CD4-positive, alpha-beta T cell treated with Interleukin-21 for 1 hour (primary cell): ENCODE data around the gene ADIPOR2.

Source experiments
- DNase-seq: peaks from one replicate; pipeline ENCODE4 v3.0.0-alpha.2; 2020

Gene ADIPOR2

DNA sequence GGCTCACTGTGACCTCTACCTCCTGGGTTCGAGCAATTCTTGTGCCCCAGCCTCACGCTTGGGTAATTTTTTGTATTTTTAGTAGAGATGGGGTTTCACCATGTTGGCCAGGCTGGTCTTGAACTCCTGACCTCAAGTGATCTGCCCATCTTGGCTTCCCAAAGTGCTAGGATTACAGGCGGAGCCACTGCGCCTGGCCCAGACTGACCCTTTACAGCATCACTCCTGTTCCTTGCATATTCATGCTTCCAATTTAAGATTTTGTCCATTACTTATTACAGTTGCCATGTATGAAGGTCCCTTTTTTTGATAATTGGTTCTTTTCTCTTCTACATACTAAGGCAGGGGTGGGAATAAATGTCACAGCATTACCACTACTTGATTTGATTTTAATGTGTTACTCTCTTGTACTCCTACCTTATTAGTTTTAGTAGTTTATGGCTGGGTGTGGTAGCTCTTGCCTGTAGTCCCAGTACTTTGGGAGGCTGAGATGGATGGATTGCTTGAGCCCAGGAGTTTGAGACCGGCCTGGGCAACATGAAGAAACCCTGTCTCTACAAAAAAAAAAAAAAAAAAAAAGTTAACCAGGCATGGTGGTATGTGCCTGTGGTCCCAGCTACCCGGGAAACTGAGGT, 46.9 kb downstream of the ADIPOR2 start:
- DNase-seq, result no peak

DNA sequence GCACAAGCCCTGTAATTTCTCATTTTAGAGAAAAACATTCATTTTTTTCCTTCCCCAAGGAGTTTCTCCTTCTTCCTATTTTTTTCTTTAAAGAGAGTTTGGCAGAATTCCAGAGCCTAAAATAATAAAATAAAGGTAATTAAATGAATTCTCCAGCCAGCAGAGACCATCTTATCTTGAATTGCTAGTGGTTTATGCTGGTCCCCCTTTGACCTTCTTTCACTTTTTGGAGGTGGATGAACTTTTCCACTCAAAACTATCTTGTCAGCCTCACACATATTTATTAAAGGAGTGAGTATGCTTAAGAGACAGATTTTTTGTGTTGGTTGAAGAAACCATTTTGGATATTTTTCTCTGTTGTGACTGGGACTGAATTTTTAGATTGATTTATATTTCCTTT, 47.6 kb downstream of the ADIPOR2 start:
- DNase-seq, result no peak

- no peak for DNase-seq
Observed at GRCh38 chr12:1739368-1739767, 48.5 kb downstream of the ADIPOR2 start.

- DNase-seq, result peak; percentile 8
Observed at GRCh38 chr12:1740161-1740948, 49.5 kb downstream of the ADIPOR2 start.

- DNase-seq, result no peak
Observed at GRCh38 chr12:1741154-1741949, 50.5 kb downstream of the ADIPOR2 start.

DNA sequence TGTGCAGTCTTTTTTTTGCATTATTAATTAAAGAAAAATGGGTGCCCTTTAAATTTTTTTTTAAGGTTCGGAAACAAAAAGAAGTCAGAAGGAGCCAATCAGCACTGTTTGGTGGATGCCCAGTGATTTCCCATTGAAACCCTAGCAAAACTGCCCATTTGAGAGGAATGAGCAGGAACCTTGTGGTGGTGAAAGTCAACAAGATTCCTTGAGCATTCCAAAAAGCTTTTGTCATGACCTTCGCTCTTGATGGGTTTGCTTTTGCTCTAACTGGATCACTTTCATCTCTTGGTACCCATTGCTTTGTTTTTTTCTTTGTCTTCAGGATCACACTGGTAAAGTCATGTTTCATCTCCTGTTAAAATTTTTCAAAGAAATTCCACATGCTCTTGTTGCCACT, 54.1 kb downstream of the ADIPOR2 start:
- DNase-seq, result no peak

- DNase-seq, result no peak
Observed at GRCh38 chr12:1747609-1748008, 56.7 kb downstream of the ADIPOR2 start.

DNA sequence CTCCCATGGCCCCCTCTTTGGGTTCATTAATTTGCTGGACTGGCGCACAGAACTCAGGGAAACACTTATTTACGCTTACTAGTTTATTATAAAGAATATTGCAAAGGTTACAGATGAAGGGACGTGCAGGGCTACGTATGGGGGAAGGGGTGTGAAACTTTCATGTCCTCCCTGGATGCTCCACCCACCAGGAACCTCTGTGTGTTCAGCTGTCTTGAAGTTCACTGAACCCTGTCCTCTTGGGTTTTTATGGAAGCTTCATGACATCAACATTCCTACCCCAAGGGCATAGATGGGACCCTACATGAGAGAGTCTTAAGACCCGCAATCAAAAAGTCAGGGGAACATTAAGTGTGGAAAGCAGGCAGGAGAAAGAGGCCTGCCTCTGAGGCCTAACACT, 58.1 kb downstream of the ADIPOR2 start:
- no peak for DNase-seq

GRCh38 chr12:1750300-1750699, 59.4 kb downstream of the ADIPOR2 start:
- no peak for DNase-seq

GRCh38 chr12:1758376-1758775, 67.5 kb downstream of the ADIPOR2 start:
- no peak for DNase-seq

- DNase-seq, result no peak
Observed at GRCh38 chr12:1758887-1759286, 68.0 kb downstream of the ADIPOR2 start.

DNA sequence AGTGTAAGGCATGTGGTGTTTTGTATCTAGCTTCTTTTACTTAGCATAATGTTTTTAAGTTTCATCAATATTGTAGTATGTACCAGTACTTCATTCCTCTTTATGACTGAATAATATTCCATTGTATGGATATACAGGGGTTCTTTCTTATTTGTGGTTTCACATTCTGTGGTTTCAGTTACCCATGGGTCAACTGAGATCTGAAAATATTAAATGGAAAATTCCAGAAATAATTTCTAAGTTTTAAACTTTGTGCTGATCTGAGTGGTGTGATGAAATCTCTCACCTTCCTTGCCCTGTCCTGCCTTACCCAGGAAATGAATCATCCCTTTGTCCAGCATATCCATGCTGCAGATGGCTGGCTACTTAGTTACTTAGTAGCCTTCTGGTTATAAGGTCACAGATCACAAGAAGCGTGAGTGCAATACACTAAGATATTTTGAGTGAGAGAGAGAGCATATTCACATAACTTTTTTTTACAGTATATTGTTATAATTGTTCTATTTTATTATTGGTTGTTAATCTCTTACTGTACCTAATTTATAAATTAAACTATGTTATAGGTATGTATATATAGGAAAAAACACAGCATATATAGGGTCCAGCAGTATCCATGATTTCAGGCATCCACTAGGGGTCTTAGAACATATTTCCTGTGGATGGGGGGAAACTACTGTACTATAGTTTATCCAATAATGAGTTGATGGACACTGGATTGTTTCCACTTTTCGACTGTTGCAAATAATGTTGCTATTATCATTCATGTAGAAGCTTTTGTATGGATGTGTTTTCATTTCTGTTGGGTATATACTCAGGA, 69.9 kb downstream of the ADIPOR2 start:
- DNase-seq, result no peak

GRCh38 chr12:1761857-1762256, 71.0 kb downstream of the ADIPOR2 start:
- DNase-seq, result no peak

DNA sequence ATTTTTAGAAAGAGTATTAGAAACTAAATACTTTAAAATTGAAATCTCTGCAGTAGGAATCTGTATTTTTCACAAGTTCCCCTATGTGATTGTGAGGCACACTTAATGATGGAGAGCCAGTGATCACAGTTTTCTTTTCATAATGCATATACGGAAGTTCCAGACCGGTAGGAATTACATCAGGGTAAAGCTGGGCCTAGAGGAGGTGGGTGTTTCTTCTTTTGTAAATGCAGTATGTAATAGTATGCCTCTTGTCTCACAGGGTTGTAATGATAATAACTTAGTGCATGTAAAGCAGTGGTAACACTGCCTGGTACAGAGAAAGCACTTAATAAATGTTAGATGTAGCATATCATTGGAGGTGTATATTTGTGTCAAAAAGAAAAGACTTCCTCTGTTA, 72.3 kb downstream of the ADIPOR2 start:
- no peak for DNase-seq

DNA sequence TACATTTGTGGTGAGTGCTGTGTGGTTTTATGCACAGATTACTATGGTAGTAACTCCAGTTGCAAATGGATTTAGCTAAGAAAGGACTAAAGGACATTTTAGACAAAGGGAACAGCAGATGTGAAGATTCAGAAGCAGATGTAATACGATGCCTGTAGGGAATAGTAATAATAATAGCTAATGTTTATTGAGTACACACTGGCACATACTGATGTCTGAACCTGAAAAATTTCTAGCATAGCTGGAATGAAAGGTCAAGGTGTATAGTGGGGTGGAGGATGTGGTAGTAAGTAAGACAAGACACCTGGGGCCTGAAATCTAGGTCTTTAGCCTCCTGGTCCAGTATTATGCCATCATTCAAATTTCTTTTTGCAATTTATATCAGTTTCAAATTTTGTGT, 75.2 kb downstream of the ADIPOR2 start:
- DNase-seq, result no peak

GRCh38 chr12:1767407-1768090, 76.7 kb downstream of the ADIPOR2 start:
- DNase-seq, result no peak

DNA sequence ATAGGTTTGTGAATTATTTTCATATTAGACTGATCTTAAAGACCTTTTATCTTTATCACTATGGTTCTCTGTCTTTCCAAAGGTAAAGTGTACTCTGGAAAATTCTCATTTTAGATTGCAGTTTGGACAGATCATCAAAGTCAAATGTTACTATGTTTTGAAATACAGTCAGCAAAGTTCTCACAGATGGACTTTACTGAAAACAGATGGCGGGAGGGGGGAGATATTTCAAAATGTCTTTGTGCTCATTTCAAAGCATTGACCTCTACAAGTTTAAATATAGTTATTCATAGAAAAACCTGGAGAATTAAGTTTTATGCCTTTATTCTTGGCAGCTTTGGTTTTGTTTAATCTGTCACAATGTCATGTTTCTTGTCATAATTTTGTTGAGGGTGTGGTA, 77.7 kb downstream of the ADIPOR2 start:
- no peak for DNase-seq

GRCh38 chr12:1769809-1770494, 79.1 kb downstream of the ADIPOR2 start:
- no peak for DNase-seq

- DNase-seq, result no peak
Observed at GRCh38 chr12:1773937-1774655, 83.2 kb downstream of the ADIPOR2 start.

DNA sequence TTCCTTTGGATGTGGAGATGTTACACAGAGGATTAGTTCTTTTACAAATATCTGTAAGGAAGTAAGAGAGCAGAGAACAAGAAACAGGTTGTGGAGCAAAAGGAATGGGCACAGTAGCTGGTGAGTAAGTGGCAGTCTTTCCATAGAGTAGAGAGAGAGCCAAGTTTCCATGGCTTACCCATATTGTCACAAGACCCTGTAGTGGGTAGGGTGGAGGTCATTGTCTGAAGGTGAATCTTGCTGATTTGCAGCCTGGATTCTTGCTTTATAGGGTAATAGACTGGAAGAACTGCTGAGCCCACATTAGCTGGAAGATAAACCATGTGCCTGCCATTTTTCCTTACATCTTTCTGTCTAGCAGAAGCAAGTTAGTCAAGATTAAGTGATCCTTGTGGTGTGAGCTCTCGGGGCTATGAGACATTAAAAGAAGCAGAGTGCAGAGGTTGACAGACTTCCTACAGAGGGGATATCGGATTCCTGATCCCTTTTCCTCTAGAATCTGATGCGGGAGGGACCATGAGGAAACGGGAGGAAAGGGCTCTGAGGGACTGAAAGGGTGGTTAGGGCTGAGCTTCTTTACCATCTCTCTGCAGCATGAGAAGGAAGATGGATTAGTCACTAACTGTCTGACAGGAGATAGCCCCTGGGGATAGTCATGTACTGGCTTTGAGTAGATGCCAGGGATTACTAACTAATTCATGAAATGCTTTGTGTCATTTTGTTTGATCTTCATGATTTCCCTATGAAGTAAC, 85.5 kb downstream of the ADIPOR2 start:
- DNase-seq, result no peak
